Non-pigmented ciliary epithelial cell (primary cell): ENCODE data around the gene ILDR1.

ENCODE experiments used
- DNase-seq: peaks from one replicate; pipeline ENCODE4 v3.0.0-alpha.2; 2010; ENCODE audit warnings: low read depth

ILDR1 gene

GRCh38 chr3:121992601-121993560 is 29.2 kb downstream of the ILDR1 start:
- no peak for DNase-seq

DNA sequence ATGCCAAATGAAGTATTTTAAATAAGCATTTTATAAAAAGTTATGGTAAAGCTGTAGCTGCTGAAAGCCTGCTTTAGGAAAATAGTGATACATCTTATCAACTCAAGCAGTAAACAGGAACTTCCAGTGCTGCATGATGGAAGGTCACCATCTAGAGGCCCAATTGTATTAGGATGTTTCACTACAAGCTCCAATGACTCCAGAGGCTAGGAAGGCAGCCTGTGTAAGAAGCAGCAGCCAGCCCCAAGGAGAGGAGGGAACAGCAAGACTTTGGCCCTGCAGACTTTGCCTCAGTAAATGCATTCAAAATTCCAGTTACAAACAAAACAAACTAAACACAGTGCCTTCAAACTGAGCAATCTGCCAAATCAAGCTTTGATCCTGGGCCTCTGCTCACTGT is 32.1 kb downstream of the ILDR1 start:
- DNase-seq, result no peak

GRCh38 chr3:121988146-121988545 is 33.9 kb downstream of the ILDR1 start:
- DNase-seq, result no peak

DNA sequence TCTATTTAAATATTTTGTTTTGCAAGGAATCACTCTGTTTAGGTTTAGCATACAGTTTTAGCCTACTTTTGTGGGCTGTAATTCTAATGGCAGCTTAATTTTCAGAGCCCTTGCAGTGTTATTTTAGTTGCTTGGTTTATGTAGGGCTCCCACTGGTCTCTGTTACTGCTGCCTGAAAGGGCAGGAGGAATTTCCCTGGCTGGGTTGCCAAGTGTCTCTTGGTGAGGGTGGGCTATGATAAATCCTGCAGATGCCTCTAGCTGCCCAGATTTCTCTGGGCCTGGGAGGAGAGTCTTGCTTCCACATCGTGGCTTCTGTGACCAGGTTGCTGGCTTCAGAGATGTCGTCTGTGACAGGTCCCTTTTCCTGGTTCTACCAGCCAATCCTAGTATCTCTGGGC is 36.2 kb downstream of the ILDR1 start:
- DNase-seq, result peak; percentile 38

DNA sequence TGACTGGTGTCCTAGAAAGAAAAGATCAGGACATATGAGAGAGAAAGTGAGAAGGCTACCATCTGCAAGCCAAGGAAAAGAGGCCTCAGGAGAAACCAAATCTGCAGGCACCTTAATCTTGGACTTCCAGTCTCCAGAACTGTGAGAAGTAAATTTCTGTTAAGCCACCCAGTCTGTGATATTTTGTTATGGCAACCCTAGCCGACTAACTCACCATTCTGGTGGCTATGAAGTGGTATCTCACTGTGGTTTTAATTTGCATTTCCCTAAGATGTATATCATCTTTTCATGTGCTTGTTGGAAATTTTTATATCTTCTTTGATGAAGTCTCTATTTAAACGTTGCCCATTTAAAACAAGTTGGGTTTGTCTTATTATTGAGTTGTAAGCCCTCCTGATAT is 40.6 kb downstream of the ILDR1 start:
- no peak for DNase-seq

GRCh38 chr3:121980450-121980796 is 41.6 kb downstream of the ILDR1 start:
- no peak for DNase-seq

DNA sequence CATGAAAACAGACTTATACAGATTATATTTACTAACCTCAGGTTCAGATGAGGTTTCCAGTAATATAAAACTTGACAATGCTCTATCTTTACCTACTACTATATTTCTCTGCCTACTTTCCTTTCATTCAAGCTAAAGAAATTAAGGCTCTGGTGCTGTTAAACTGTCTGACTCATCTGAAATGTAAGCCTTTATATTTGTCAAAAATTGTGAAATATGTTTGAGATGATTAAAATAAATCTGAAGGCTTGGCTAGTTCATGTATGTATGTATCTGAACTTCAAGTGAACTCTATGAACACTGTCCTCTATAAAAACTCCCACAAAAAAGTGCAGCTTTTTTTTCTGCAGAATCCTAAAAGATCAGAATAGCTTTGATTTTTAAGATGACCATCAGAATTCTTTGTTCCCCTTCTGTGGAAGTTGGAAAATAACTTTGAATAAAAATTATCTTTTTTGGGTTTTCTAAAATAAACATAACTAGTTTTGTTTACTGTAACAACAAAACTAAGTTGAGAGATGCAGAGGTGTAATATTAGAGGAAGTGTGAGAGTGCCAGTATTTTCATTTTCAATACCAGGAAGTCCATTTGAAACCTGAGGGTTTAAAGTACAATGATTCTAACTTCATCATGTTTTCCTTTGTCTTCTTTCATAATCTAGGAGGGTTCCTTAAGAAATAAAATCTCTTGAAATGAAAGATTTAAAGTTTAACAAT is 42.2 kb downstream of the ILDR1 start:
- DNase-seq, result no peak

- DNase-seq, result no peak
Measured at GRCh38 chr3:121979246-121979645, 42.8 kb downstream of the ILDR1 start.

DNA sequence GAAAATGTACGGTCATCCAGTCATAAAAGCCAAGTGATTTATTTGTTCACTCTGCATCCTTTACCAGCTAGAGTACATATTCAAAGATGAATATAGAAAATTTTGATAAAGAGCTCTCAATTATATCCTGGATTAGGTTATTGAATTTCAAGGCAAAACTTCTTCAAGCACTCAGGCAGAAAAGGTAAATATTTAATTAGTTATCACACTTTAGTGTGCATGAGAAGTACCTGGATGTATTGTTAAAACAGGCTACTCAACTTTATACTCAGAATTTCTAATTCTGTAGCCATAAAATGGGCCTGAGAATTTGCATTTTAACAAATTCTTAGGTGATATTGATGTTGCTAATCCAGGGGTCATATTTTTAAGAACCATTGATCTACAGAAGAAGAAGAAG is 45.3 kb downstream of the ILDR1 start:
- no peak for DNase-seq

DNA sequence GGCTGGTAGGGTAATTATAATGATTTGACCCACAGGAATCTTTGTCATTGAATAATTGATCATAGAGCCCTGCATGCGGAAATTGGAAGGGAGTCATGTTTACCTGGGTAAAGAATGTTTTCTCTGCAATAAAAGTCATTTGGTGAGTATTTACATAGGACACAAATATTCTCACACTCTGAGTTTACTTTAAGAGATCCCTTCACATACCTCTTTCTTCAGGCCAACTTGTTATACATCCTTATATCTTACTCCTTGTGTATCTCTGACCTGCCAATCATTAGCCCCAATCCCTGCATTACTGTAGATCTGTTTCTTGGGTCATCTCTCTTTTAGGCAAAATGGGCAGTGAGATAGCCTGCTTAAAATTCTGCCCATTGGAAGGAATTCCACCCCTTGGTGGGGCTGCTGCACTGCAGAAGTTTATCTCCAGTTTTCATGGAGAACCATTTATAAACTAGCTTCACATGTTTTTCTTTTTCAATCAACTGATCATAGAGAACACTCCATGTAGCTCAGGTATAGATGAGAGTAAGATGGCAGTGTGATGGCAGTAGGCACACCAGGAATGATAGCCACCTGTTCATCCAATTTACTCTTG is 46.2 kb downstream of the ILDR1 start:
- no peak for DNase-seq

- DNase-seq, result no peak
Measured at GRCh38 chr3:121974601-121975111, 47.4 kb downstream of the ILDR1 start.

GRCh38 chr3:121970047-121970446 is 52.0 kb downstream of the ILDR1 start:
- no peak for DNase-seq

DNA sequence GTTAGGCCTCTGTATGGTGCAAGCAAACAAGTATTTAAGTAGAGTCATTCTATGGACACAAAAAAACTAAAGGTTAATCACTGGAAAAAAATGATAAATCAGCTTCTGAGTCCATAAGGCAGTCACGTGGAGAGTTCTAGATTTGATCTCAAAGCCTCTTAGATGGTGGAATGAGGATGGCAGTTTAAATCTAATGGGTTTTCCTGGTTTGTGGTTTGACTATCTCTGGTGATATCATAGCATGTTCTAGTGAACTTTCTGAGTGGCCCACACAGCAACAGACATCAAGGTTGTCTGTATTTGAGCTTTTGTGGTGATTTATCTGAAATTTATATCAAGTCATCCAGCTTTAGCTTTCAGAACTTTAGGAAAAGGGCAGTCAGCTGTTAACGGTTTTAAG is 52.4 kb downstream of the ILDR1 start:
- DNase-seq, result no peak

DNA sequence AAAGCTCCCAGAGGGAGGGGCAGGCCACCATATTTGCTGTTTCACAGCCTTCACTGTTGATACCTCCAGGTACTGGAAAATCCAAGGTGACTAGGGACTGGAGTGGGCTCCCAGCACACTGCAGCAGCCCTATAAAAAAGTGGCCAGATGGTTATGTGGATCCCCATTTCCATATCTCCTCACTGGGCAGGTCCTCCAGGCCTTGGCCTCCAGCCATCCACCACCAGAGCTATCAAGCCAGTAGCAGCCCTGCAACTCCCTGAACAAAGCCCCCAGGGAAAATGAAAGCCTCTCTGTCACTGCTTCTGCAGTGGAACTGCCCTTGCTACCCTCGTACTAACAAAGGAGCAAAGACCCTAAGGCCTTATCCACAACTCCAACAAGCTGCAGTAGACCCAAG is 58.4 kb downstream of the ILDR1 start:
- no peak for DNase-seq

- DNase-seq, result no peak
Measured at GRCh38 chr3:121962443-121962842, 59.6 kb downstream of the ILDR1 start.

DNA sequence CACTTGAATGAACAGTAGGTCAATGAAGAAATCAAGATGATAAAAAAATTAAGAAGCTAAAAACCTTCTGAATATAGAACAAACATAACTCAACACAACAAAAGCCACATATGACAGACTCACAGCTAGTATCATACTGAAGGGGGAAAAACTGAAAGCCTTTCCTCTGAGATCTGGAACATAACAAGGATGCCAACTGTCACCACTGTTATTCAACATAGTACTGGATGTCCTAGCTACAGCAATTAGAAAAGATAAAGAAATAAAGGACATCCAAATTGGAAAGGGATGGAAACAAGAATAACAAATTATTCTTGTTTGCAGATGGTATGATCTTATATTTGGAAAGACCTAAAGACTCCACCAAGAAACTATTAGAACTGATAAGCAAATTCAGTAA is 60.8 kb downstream of the ILDR1 start:
- DNase-seq, result no peak

GRCh38 chr3:121958801-121959200 is 63.2 kb downstream of the ILDR1 start:
- DNase-seq, result no peak

DNA sequence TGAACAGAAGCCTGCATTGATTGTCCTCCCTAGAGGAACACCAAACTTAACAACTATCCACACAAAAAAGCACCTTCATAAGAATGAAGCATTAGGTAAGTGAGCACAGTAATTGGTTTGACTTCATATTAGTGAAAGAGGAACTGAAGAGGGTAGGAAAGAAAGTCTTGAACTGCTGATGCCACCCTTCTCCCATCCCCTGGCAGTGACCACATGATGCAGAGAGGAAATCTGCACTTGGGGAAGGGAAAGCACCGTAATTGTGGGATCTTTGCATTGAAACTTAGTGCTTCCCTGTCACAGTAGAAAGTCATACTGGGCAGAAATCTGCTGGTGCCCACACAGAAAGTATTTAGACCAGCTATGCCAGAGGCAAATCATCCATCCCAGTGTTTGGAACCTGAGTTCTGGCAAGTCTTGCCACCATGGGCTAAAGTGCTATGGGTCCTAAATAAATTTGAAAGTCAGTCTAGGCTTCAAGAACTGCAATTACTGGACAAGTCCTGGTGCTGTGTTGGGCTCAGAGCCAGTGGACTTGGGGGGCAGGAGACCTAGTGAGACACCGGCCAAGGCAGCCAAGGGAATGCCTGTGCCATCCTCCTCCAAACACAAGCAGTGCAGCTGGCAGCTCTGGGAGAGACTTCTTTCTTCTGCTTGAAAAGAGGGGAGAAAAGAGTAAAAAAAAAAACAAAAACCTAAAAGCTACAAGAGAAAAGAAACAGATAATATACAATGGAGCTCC is 64.2 kb downstream of the ILDR1 start:
- DNase-seq, result no peak

GRCh38 chr3:121956363-121956762 is 65.7 kb downstream of the ILDR1 start:
- no peak for DNase-seq

- DNase-seq, result no peak
Measured at GRCh38 chr3:121951291-121951919, 70.6 kb downstream of the ILDR1 start.

DNA sequence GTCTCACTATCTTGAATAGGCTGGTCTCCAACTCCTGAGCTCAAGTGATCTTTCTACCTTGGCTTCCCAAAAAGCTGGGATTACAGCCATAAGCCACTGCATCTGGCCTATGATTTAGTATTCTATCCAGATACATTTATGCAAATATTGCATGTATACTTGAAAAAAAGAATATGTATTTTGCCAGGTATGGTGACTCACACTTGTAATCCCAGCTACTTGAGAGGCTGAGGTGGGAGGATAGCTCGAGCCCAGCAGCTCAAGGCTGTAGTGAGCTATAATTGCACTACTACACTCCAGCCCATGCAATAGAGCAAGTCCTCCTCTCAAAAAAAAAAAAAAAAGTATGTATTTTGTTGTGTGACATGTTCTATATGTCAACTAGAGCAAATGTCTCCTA is 73.4 kb downstream of the ILDR1 start:
- DNase-seq, result no peak

- DNase-seq, result no peak
Measured at GRCh38 chr3:121943431-121943830, 78.6 kb downstream of the ILDR1 start.
